Fibroblast of upper back skin (primary cell): ENCODE data around the gene TRIM42.
A peak's percentile ranks its signal among the peaks of the same experiment; 100 is the strongest.

Source experiments
- DNase-seq: peaks from one replicate; pipeline ENCODE4 v3.0.0-alpha.2; 2013

Gene TRIM42

DNA sequence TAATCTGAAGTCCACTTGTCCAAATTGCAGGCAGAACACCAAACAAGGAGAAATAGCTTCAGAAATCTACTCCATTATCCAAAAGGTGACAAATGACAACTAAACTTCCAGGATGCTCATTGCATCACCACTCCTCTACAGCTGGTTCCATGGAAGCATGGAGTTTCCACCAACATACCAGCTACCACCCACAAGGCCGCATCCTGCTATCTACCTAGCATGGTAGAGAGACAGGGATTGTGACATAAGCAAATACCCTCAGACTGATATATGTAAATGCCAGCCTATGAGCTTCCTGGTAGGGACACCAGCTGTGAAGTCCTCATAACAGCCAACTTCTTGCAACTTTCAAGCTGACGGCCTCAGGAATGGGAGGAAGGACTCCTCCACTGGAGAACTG is at the start of gene TRIM42:
TRIM42 (plus strand) TSS at position 301 of the 400 bp plus-strand sequence. CDS start 166 bp downstream, outside the sequence.
- DNase-seq, result no peak

DNA sequence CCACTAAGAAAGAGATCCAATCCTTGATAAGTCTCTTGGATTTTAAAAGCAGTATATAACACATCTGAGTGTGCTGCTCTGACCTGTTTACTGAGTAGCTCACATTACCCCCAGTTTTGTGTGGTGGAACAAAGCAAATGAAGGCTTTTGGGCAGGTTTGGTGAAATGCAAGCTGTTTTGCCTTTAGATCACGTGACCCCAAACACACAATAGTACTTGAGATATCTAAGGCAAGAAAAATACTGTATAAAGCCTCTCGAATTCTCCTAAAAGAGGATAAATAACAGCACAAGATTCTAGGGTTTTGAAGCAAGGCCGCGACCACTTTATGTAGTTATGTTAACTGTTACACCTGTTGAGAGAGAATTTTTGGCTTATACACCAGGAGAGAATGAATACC is 49.3 kb upstream of the TRIM42 start:
- no peak for DNase-seq

DNA sequence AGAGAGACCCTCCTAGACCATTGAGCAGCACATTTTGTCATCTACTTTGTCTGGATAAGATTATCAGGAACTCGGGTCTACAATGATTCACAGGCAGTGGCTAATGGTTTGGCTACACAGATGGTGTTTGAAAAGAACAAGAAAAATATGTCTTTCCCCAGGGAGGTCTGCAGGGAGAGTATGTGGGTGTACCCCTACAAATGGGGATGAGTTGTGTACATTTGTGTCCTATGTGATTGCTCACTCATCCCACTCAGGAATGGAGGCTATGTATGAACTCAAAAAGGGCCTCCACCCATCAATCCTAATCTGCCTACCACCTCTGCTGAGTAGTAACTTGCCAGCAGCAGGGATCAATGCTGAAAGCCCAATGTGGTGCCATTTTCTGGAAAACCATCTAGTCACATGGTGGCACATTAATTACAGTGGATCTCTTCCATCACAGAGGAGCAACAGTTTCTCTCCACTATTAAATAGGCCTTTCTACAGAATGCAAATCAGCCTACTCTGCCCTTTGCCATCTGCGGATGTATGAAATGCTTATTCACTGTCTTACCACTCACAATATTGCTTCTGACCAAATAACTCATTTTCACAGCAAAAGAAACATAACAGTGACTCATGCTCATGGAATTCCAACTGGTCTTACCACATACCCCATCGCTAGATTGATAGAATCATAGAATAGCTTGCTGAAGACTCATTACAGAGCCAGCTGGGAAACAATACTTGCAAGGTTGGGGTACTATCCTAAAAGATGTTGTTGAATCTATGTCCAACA is 48.3 kb upstream of the TRIM42 start:
- DNase-seq, result peak; percentile 91

DNA sequence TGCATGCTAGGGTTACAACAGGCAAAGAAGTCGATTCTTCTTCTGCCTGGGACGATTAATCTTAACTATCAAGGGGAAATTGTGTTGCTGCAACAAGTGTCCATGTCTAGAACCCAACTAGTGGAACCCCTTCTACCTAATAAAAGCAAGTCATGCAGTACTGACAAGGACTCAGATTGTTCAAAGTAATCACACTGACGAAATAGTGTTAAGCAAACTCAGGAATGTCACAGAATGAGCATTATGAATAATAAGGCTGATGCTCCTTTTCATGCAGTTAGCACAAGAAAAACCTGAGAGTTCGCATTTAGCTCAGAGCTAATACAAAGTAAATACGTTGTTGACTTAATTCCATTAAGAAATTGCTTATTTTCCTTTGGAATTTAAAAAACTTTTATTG is 47.5 kb upstream of the TRIM42 start:
- DNase-seq, result no peak

DNA sequence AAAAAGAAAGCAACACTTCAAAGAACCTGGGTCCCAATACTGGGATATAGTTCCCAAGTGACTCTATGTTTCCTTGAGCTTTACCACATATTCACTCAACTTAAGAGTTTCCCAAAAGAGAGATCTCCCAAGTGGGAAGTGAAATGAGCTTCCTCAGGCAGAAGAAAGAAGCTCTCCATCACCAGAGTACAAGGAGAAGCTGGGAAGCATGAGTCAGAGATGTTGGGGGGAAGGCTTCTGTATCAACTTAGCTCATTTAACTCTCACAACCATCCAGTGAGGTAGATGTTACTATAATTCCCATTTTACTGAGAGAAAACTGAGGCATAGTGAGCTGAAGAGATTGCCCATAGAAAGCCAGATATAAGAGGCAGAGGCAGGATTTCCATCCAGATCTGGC is 47.0 kb upstream of the TRIM42 start:
- no peak for DNase-seq

DNA sequence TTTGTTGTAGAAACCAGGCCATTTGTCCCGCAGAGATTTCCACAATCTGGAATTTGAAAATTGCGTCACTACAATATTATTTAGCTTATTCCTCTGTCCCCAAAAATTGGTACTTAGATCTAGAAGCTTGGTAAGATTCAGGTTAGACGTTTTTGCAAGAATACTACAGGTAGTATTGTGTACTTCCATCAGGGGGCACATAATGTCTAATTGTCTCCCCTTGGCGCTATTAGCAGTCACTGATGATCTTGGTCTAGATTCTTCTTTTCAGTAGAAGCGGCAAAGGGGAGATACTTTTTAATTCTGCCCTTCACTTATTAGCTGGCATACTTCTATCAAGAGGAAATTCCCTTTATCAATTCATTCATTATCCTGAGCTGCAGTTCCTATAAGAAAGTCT is 42.6 kb upstream of the TRIM42 start:
- DNase-seq, result no peak

DNA sequence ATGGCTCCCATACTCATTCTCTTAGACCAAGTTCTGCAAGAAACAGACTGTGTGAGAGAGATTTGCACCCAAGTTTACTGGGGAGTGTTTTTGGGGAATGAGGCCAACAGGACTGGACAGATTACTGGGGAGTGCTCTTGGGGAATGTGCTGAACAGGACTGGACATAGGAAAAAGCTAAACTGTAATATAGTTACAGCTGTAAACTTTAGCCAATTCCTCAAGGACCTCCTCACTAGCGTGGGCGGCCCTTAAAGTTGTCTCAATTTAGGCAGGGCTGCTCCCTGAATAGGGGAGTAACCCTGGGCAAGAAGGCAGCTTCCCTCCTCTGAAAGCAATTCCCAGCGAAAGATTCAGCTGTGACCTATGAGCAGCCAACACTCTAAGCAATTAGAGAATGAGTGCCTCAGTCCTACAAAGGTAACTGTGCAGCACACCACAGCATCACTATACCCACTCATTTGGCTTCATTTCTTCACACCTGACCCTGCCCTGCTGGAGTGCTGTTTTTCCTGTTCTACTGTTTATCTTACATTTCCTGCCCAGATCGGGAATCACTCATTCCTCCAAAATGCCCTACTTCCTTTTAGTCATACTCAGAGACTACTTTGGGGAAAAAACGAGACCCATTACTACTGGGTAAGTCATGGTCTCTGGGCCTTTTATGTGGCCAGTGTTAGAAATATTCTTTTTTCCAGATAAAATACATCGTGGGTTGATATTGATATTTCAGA is 41.3 kb upstream of the TRIM42 start:
- DNase-seq, result no peak

DNA sequence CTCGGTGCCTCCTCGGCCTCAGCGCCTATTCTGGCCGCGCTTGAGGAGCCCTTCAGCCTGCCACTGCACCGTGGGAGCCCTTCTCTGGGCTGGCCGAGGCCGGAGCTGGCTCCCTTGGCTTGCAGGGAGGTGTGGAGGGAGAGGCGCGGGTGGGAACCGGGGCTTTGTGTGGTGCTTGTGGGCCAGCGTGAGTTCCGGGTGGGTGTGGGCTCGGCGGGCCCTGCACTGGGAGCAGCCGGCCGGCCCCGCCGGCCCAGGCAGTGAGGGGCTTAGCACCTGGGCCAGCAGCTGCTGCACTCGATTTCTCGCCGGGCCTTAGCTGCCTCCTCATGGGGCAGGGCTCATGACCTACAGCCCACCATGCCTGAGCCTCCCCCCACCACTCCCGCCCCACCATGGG is 26.6 kb upstream of the TRIM42 start:
- no peak for DNase-seq

DNA sequence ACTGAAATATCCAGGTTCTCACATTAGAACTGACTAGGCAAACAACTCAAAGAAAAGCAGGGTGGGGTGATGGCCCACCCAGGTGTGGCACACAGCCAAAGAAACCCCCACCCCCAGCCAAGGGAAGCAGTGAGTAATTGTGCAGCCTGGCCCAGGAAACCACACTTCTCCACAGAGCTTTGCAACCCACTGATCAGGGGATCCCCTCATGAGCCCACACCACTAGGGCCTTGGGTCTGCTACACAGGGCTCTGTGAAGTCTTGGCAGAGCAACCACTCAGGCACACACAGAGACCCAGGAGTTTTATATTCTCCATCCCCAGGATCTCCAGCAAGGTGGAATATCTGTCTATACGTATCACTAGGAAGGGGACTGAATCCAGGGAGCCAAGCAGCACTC is 22.2 kb upstream of the TRIM42 start:
- no peak for DNase-seq

DNA sequence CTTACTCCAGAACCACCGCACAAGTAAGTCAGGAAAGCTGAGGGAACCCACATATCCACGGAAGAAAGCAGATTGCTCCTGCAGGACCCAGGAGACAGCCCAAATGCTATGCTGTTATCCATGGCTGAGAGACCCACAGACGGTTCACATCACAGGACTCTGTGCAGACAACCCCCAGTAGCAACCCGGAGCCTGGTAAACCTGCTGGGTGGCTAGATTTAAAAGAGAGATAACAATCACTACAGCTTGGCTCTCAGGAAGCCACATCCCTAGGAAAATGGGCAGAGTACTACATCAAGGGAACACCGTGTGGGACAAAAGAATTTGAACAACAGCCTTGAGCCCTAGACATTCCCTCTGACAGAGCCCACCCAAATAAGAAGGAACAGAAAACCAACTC is 13.8 kb upstream of the TRIM42 start:
- DNase-seq, result no peak

DNA sequence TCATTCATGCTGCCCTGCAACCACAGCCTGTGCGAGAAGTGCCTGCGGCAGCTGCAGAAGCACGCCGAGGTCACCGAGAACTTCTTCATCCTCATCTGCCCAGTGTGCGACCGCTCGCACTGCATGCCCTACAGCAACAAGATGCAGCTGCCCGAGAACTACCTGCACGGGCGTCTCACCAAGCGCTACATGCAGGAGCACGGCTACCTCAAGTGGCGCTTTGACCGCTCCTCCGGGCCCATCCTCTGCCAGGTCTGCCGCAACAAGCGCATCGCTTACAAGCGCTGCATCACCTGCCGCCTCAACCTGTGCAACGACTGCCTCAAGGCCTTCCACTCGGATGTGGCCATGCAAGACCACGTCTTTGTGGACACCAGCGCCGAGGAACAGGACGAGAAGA is 4.7 kb downstream of the TRIM42 start:
- no peak for DNase-seq

DNA sequence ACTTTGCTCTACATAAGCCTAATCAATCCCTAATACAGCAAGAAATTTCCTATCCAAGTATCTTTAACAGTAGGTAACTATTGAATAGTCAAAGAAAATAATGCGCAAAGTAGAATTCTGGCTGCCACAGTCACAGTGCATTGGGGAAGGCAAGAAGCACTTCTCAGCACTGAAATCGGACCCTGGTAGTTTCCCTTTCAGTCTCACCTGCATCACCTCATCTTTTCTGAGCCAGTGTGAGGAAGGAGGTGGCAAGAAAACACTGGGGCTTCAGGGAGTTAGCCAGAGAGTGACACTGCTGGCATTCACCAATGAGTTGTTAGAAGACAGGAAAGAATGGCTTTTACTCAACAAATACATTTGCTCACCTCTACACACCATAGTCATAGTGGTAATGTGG is 8.3 kb downstream of the TRIM42 start:
- no peak for DNase-seq

DNA sequence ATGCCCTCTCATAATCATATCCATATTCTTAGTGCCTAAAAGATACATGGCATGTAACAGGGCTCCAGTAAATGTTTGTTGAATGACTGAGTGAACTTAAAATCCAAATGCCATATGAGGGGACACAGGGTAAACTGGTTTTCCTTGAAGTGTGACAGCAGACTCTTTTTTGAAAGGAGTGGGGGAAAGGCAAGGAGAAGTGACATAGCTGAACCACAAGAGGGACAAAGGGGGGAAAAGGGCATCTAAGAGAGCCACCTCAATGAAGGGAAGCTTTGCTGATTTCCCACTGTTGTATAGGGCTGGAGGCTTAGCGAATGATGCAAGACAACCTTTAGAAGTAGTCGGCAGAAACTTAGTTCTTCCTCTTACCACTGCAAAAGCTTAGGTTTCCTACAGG is 9.1 kb downstream of the TRIM42 start:
- DNase-seq, result no peak

DNA sequence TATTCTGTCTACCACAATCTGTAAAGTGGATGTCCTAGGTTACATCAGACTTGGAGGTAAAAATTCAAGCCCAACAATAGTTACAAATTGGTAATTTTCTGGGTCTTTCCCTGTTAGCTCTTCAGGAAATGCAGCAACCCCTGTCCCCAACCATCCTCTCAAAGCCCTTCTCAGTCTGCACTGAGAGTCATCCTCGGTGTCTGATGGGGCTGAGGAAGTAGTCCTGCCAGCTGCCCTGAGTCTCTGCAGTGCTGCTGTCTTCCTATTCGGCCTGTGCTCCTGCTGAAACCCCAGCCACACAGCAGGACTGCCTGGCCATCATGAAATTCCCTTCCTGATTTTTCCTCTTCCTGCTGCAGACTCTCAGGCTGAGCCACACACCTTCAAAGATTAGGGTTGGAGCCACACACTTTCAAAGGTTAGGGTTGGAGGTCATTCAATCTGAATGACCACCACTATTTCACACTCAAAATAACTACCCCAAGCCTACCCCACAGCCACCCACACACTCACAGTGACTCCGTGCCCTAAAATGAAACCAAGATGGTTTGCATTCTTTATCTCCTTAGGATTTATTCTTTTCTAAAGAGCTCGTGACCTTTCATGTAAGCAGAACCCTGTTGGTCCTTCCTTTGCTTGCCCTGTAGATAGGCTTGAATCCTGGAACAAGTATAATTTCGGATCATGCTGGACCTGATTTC is 17.6 kb downstream of the TRIM42 start:
- no peak for DNase-seq

DNA sequence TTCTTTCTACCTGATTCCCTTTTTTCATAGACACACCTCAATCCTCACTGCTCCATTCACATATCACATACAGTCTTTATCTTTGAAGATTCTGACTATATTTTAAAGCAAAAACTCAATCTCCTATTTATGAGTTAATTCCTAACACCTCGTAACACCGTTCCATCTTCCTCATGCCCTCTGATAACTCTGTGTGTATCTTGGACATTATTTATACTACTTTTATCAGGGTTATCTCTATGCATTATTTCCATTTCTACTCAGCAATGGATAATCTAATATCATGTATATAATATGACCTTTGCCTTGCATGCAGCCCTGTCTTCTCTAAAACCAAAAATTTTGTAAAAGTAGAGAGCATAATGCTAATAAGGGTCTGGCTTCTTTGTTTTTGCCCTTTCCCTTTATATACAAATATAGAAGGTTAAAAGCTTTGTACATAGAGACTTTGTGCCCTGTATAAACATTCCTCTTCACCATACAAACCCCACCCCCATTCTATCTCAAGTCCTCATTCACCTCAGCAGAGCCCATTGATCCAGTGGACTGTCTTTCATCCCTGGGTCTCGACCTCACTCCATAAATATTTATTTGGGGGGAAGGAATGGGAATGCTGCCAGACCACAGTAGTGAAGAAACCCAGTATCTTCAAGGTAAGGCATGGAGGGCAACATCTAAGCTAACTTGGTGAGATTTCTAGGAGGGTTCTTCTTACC is 21.8 kb downstream of the TRIM42 start:
- no peak for DNase-seq

DNA sequence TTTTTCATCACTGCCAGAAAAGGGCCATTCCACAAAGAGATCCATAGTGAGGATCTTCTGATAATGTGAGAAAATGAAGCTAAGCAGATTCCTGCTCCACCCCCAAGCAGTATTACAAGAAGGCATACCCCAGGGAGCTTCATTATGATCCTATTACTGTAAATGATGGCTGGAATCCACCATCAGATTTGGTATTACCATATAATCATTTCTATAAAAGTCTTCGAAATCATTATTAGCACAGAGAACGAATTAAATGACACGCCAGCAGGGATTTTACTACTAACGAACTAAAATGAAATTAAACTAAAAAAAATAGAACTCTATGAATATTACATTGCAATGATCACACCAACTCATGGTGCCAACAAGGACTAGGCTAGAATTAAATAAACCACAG is 24.4 kb downstream of the TRIM42 start:
- no peak for DNase-seq

DNA sequence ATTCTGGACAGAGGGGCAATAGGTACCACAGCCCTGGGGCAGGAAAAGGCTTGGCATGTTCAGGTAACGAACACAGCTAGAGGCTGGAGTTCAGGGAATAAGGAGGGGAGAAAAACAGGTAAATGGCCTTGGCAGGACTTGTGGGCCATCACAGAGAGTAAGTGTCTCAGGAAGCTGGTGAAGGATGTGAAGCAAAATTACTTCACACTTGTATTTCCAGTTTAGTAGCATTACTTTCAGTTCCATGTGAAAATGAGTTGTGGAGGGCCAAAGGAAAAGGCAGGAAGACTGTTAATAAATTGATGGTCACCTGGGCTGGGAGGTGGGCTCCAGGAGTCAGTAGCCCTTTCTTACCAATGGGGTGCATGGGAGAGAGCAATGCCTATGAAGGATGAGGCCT is 25.6 kb downstream of the TRIM42 start:
- DNase-seq, result no peak

DNA sequence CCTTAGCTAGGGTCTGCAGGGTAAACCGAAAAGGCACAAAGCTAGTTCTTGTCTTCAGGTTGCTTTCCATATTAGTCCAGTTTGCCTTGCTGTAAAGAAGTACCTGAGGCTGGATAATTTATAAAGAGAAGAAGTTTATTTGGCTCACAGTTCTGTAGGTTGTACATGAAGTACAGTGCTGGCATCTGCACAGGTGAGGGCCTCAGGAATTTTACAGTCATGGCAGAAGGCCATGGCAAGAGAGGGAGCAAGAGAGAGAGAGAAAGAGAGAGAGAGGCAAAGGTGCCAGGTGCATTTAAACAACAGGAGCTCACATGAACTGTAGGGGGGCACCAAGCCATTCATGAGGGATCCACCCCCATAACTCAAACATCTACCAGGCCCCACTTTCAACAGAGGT is 26.9 kb downstream of the TRIM42 start:
- DNase-seq, result no peak

DNA sequence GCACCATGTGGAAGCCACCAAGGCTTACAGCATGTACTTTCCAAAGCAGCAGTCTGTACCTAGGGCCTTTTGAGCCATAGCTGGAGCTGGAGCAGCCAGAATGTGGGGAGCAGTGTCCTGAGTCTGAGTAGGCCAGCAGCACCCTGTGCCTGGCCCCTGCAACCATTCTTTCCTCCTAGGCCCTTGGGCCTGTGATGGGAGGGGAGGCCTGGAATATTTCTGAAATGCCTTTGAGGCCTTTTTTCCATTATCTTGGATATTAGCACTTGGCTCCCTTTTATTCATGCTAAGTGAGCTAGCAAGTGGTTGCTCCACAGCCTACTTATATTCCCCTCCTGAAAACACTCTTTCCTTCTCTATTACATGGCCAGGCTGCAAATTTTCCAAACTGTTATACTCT is 28.1 kb downstream of the TRIM42 start:
- no peak for DNase-seq

DNA sequence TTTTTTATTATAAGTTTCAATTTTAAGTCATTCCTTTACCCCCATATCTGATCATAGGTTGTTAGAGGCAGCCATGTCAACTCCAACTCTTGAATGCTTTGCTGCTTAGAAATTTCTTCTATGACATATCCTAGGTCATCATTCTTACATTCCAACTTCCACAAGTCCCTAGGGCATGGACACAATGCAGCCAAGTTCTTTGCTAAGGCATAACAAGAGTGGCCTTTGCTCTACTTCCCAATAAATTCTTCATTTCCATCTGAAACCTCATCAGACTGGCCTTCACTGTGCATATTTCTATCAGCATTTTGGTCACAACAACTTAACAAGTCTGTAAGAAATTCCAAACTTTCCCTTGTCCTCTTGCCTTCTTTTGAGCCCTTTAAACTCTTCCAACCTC is 28.5 kb downstream of the TRIM42 start:
- no peak for DNase-seq

DNA sequence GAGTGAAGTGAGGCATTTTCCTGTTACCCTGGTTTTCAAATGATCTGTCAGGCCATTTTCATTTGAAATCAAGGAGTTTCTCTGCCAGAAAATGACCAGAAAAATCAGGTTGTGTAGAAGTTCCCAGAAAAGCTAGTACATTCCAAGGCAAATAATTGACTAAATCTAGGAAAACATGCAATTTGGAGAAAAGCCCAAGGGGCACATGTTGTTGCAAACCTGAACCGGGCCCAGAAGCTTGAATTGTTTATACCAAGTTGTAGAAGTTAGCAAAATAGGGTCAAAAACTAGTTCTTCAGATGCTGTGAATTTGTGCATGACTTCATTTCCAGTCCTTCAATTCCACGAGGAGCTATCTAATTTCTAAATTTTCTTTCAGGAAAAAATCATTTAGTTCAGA is 31.0 kb downstream of the TRIM42 start:
- no peak for DNase-seq

DNA sequence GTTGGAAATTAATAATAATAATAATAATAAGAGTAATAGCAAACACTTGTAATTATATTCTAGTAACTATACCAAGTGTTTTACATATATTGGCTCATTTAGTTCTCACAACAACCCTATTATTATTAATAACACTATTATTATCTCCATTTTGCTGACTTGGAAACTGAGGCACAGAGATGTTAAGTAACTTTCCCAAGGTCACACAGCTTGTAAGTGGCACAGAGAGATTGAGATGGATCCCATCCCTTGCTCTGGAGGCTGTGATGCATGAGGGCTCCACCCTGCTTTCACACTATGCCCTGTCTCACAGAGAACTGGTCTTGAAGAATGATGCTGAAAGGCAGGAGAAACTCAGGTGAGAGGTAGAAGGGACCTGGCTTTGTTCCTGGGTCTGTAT is 31.9 kb downstream of the TRIM42 start:
- no peak for DNase-seq

DNA sequence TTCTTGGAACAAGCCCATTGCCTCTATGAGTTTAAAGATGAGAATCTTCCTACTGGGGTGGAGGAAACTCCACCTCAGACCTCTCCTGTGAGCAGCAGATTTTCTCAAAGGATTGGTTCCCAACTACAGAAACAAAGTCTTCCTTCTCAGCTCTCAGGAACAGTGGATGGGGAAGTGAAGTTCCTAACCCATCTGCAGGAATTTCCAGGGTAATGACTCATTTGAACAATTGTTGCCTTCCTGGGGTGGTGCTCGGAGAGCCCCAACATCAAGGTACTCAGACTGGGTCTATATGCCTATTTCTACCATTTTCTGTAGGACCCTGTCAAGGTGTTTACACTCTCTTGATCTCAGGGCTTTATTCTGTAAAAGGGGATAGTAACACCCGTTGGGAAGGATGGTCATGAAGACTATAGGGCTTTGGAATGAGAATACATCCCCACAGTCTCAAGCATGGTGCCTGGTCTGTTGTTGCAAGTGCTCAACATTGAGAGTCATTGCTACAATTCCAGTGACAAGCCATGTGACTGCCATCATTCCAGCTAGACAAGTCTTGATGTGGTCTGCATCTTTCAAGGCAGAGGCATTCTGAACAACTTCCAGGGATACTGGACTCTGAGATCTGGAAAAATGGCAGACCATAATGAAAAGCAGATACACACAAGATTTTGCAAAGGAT is 33.0 kb downstream of the TRIM42 start:
- no peak for DNase-seq
